PFSK-1 (cell line): ENCODE results near the gene PARP15.

Source experiments
- FOXP2 ChIP-seq: optimal IDR thresholded peaks from 2 replicates; pipeline ENCODE3; 2011; ENCODE audit warnings: borderline replicate concordance, control low read depth, inconsistent platforms; ENCODE audit not compliant: insufficient read depth; ENCODE audit errors: extremely low read length, extremely low read depth
- POLR2AphosphoS5 ChIP-seq: IDR thresholded peaks from 2 replicates; pipeline ENCODE4 v1.6.1; 2012; ENCODE audit warnings: low read depth, mild to moderate bottlenecking, control low read depth, low read length, moderate library complexity
- SIN3A ChIP-seq: IDR thresholded peaks from 2 replicates; pipeline ENCODE4 v1.6.1; 2012; ENCODE audit warnings: mild to moderate bottlenecking, low read length, moderate library complexity, borderline replicate concordance; ENCODE audit not compliant: insufficient read depth
- TAF1 ChIP-seq: IDR thresholded peaks from 2 replicates; pipeline ENCODE4 v1.6.1; 2012; ENCODE audit warnings: low read length, control low read depth, borderline replicate concordance; ENCODE audit not compliant: insufficient read depth
- TF ChIP-seq, protein P1 (sequence below), 2 experiments: IDR thresholded peaks; 2 replicates each; pipeline versions ENCODE4 v1.6.1 to v1.8.0; 2011 to 2012; ENCODE audit warnings: low read depth in 2 of 2, low read length in 2 of 2, control low read depth in 1 of 2, inconsistent platforms in 1 of 2, mild to moderate bottlenecking in 1 of 2, moderate library complexity in 1 of 2; ENCODE audit not compliant: insufficient read depth in 1 of 2

GRCh38 chr3:122563717-122564025 is 13.8 kb upstream of the PARP15 start:
- TF ChIP-seq TAF1 (no peak), SIN3A (no peak), POLR2AphosphoS5 (no peak), FOXP2 (no peak)
- TF ChIP-seq, protein P1, sequence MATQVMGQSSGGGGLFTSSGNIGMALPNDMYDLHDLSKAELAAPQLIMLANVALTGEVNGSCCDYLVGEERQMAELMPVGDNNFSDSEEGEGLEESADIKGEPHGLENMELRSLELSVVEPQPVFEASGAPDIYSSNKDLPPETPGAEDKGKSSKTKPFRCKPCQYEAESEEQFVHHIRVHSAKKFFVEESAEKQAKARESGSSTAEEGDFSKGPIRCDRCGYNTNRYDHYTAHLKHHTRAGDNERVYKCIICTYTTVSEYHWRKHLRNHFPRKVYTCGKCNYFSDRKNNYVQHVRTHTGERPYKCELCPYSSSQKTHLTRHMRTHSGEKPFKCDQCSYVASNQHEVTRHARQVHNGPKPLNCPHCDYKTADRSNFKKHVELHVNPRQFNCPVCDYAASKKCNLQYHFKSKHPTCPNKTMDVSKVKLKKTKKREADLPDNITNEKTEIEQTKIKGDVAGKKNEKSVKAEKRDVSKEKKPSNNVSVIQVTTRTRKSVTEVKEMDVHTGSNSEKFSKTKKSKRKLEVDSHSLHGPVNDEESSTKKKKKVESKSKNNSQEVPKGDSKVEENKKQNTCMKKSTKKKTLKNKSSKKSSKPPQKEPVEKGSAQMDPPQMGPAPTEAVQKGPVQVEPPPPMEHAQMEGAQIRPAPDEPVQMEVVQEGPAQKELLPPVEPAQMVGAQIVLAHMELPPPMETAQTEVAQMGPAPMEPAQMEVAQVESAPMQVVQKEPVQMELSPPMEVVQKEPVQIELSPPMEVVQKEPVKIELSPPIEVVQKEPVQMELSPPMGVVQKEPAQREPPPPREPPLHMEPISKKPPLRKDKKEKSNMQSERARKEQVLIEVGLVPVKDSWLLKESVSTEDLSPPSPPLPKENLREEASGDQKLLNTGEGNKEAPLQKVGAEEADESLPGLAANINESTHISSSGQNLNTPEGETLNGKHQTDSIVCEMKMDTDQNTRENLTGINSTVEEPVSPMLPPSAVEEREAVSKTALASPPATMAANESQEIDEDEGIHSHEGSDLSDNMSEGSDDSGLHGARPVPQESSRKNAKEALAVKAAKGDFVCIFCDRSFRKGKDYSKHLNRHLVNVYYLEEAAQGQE (IDR thresholded peaks at IDR 0.05; ENCODE audit: insufficient read depth in 1 of 2, low read depth in 2 of 2, low read length in 2 of 2) = no peak
